C4-2B (cell line): ENCODE results near the gene ALG6.

Source experiments
- H3K27ac ChIP-seq: fragments of 450-650 bp; 2 replicates; pipeline ENCODE4 v1.5.1; 2017
- ZFX ChIP-seq: fragments of 450-650 bp; IDR thresholded peaks from 2 replicates; pipeline ENCODE4 v1.6.1; 2017
- TF ChIP-seq, protein P1 (sequence below): fragments of 450-650 bp; conservative IDR thresholded peaks from 2 replicates; pipeline ENCODE4 v1.5.1; 2017; ENCODE audit warnings: mild to moderate bottlenecking

Gene ALG6

GRCh38 chr1:63362578-63362977 lies 4.8 kb upstream of the ALG6 start:
- peak overlapping the region; percentile 45 for H3K27ac ChIP-seq
- no peak for TF ChIP-seq ZFX
- TF ChIP-seq, protein P1, sequence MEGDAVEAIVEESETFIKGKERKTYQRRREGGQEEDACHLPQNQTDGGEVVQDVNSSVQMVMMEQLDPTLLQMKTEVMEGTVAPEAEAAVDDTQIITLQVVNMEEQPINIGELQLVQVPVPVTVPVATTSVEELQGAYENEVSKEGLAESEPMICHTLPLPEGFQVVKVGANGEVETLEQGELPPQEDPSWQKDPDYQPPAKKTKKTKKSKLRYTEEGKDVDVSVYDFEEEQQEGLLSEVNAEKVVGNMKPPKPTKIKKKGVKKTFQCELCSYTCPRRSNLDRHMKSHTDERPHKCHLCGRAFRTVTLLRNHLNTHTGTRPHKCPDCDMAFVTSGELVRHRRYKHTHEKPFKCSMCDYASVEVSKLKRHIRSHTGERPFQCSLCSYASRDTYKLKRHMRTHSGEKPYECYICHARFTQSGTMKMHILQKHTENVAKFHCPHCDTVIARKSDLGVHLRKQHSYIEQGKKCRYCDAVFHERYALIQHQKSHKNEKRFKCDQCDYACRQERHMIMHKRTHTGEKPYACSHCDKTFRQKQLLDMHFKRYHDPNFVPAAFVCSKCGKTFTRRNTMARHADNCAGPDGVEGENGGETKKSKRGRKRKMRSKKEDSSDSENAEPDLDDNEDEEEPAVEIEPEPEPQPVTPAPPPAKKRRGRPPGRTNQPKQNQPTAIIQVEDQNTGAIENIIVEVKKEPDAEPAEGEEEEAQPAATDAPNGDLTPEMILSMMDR = peak; percentile 26; the same call in 1 of the 2 replicates

GRCh38 chr1:63363014-63363413 lies 4.4 kb upstream of the ALG6 start:
- peak overlapping the region; percentile 45 for H3K27ac ChIP-seq
- TF ChIP-seq, protein P1 = no peak
- TF ChIP-seq ZFX = no peak

- no peak for TF ChIP-seq ZFX
- TF ChIP-seq, protein P1 = no peak
- peak overlapping the region; percentile 78 for H3K27ac ChIP-seq
Measured at GRCh38 chr1:63366908-63367214, 566 bp upstream of the ALG6 start.

DNA sequence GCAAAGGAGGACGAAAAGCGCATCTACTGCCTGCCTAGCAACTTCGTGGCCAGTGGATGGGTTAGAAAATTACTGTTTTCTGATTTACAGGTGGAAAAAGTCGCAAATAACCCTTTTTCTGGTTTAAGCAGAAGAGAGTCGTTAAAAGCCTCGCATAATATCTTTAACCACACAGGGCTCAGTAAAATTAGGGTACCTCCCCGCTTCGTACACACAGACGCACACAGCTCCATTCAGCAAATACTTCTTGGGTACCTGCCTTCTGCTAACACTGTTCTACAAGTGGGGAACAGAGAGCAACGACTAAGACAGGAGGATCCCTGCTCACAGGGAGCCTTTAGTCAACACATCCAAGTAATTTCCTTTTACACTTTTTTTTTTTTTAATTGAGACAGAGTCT lies 704 bp downstream of the ALG6 start:
- H3K27ac ChIP-seq = peak overlapping the region; percentile 78
- no peak for TF ChIP-seq ZFX
- TF ChIP-seq, protein P1 = no peak; the same call in 1 of the 2 replicates

DNA sequence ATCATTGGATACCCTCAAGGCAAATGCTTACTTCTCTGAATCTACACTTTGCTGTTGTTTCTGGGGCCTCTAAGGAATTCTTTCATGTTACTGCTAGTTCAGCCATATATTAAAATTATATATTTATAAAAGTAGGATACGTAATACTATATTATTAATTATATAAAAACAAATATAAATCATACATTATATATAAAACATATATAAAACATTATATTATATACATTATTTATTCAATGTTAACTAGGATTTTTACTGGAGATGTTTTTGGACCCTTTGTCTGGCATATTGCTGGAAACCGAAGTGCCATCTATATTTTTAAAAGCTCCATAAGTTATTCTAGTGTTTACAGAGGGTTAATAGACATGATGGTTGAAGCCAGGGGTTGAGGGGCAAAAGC lies 12.2 kb downstream of the ALG6 start:
- H3K27ac ChIP-seq = no peak overlapping the region
- TF ChIP-seq, protein P1 = no peak
- no peak for TF ChIP-seq ZFX

DNA sequence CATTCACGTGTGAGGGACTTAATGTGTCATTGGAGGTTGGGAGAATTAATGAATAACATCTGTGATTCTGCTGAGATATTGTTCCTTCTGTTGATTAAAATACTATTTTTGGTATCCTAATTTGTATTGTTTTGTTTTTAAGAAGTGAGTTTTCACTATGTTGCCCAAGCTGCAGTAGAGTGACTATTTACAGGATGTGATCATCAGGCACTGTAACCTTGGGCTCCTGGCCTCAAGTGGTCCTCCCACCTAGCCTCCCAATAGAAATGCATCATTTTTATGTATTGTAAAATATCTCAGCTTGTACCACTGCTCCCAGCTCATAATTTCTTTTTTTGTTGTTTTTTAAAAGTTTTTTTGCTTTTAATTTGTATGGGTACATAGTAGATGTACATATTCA lies 14.3 kb downstream of the ALG6 start:
- H3K27ac ChIP-seq = no peak overlapping the region
- TF ChIP-seq ZFX = no peak
- TF ChIP-seq, protein P1 = no peak

DNA sequence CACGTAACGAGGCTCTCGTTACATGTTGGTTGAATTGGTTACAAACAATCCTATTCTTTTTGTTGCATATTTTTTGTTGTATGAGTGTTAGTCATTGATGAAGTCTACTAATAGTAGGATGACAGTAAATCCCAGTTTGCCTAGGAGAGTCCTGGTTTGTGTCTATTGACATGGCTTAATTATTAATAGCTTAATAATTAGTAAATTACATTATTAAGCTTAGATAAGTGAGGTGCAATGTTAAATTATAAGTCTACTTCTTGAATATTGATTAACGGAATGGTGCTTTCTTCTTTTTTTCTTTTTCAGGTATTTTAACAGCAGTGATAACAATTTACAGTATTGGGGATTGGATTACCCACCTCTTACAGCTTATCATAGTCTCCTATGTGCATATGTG lies 34.5 kb downstream of the ALG6 start:
- H3K27ac ChIP-seq = no peak overlapping the region
- TF ChIP-seq, protein P1 = no peak
- TF ChIP-seq ZFX = no peak
